Stomach (tissue), 9 donors: ENCODE data around the gene NCS1. TPM values are rescaled to one million over a fixed set of nuclear protein-coding genes. Genes with fewer than 3 reads are reported as not detected.
"Not testable (repeated sequence)": the region's sequence is repeated elsewhere in the genome, so short reads cannot be mapped to it uniquely, and the experiment has no call there.

Source experiments
- DNase-seq, 2 donors: peaks; one replicate each; pipeline versions ENCODE4 v3.0.0 to v3.0.0-alpha.2; 2013 to 2019
- H3K27ac ChIP-seq, 5 donors: fragments of 200-600 bp in 4 of 5; sonication (generic) in 4 of 5; one replicate each; pipeline ENCODE4 v1.5.1; 2013 to 2019; ENCODE audit warnings: mild to moderate bottlenecking in 1 of 5, moderate library complexity in 1 of 5
- H3K27me3 ChIP-seq, 3 donors: fragments of 200-600 bp; sonication (generic); one replicate each; pipeline ENCODE4 v1.5.1; 2017 to 2019; ENCODE audit warnings: mixed run types in 1 of 3
- H3K36me3 ChIP-seq, 4 donors: fragments of 200-600 bp; sonication (generic); 1 replicate in 3 of 4; 2 replicates in 1 of 4; pipeline ENCODE4 v1.5.1; 2016 to 2019
- H3K4me1 ChIP-seq, 4 donors: fragments of 200-600 bp; sonication (generic); one replicate each; pipeline ENCODE4 v1.5.1; 2016 to 2019
- H3K4me3 ChIP-seq, 4 donors: fragments of 200-600 bp; sonication (generic) in 3 of 4; one replicate each; pipeline ENCODE4 v1.5.1; 2016 to 2019; ENCODE audit warnings: mild to moderate bottlenecking in 1 of 4
- H3K9me3 ChIP-seq, 4 donors: fragments of 200-600 bp; sonication (generic); one replicate each; pipeline ENCODE4 v1.5.1; 2016 to 2019
- CTCF ChIP-seq, 7 experiments: fragments of 450-650 bp in 4 of 7; fragments of 200-600 bp in 3 of 7; sonication (generic) in 3 of 7; IDR thresholded peaks; one replicate each; pipeline ENCODE4 v1.5.1; 2016 to 2019; ENCODE audit warnings: antibody characterized with exemption in 7 of 7, control low read depth in 2 of 7, mild to moderate bottlenecking in 1 of 7
- EP300 ChIP-seq: sonication (generic); formaldehyde crosslinking; IDR thresholded peaks from one replicate; pipeline ENCODE4 v1.6.1; 2017; ENCODE audit warnings: antibody characterized with exemption
- POLR2A ChIP-seq, 4 donors: fragments of 450-650 bp; IDR thresholded peaks; one replicate each; pipeline ENCODE4 v1.6.1; 2016; ENCODE audit warnings: antibody characterized with exemption in 4 of 4, control low read depth in 2 of 4, mild to moderate bottlenecking in 1 of 4, moderate library complexity in 1 of 4
- POLR2AphosphoS5 ChIP-seq, 3 donors: sonication (generic); formaldehyde crosslinking; IDR thresholded peaks; one replicate each; pipeline ENCODE4 v1.6.1; 2016; ENCODE audit warnings: antibody characterized with exemption in 3 of 3
- WGBS, 5 donors: extraction: QIAGEN DNeasy Blood & Tissue Kit in 3 of 5; methylation state at CpG; one replicate each; pipeline versions ENCODE4 v1.1.5 to v1.1.7; 2013 to 2018; 5-methylcytosine and 5-hydroxymethylcytosine counted together
- intact Hi-C: fragments of 100-400 bp; cut with DNase I; formaldehyde crosslinking; loops from one replicate; pipeline ENCODE4 v1.15.1; 2023; ENCODE audit warnings: low total_unique reads
- polyA plus RNA-seq, 3 donors: library from polyadenylated mRNA; stranded (reverse); fragments of 200-250 nt; gene quantifications; one replicate each; pipeline ENCODE4 v1.2.3, GENCODE V29; 2013
- total RNA-seq, 5 donors: library from RNA; depleted of rRNA; stranded (reverse); fragments of >200 nt; gene quantifications; one replicate each; pipeline versions ENCODE4 v1.1.0 to v1.2.3, GENCODE V29; 2014 to 2016
- donor health status: healthy with polysubstance abuse.
- donor health status: Bipolar disorder and iron deficiency.
- donor health status: healthy.

The NCS1 gene
- total and polyA plus RNA-seq, 8 donors, result 3.2 to 50.0 (median 16.6) TPM

GRCh38 chr9:130268521-130269211, 96.5 kb downstream of the NCS1 start:
- intact Hi-C loops, result no loop called here
- Histone ChIP-seq H3K4me1 (peaks cover 10 to 30% (median 14%) of the 10 kb centered on the region in 4 donors), H3K4me3 (no peak overlapping the region), H3K9me3 (no peaks in the 10 kb centered on the region), H3K27ac (peak overlapping the region in 4 of 5 donors; percentile 46 to 77 (median 62)), H3K36me3 (no peaks in the 10 kb centered on the region), H3K27me3 (peaks cover 0 to 52% (median 43%) of the 10 kb centered on the region in 3 donors)
- no peak for TF ChIP-seq EP300
- 33 to 40% (median 36%) methylated on average over 16 of the region's 16 CpGs for WGBS, 5 donors
- no peak for DNase-seq

DNA sequence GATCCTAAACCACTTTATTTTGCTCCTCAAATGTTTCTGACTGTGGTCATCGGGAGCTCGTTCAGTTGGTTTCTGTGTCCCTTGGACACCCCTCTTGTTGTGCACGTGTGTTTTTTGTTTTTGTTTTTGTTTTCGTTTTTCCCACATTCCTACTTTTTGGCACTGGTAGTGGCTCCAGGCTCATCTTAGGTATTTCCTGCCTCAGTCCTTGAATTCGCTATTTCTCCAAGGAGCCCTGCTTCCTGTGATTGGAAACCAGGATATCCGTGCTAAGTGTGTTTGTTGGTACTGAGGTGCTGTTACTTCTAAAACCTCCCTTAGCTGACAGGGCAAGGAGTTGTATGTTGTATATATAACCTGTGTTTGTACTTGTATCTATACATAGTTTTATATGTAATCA, 99.3 kb downstream of the NCS1 start:
- peaks cover 0 to 9% (median under 1%) of the 10 kb centered on the region in 4 donors for H3K4me1 ChIP-seq
- no peaks in the 10 kb centered on the region for H3K36me3 ChIP-seq
- H3K27ac ChIP-seq, result peak overlapping the region in 4 of 5 donors; percentile 4 to 60 (median 42)
- no peaks in the 10 kb centered on the region for H3K9me3 ChIP-seq
- no peak overlapping the region for H3K4me3 ChIP-seq
- TF ChIP-seq POLR2AphosphoS5 (IDR thresholded peaks at IDR 0.05) (no peak), CTCF (IDR thresholded peaks at IDR 0.05) (no peak), POLR2A (IDR thresholded peaks at IDR 0.05) (no peak), EP300 (no peak)
- DNase-seq, result no peak
- intact Hi-C loops, result no loop called here
- WGBS, 5 donors, result 61 to 82% (median 70%) methylated on average over 6 of the region's 6 CpGs
- peaks cover 0 to 24% (median 17%) of the 10 kb centered on the region in 3 donors for H3K27me3 ChIP-seq

DNA sequence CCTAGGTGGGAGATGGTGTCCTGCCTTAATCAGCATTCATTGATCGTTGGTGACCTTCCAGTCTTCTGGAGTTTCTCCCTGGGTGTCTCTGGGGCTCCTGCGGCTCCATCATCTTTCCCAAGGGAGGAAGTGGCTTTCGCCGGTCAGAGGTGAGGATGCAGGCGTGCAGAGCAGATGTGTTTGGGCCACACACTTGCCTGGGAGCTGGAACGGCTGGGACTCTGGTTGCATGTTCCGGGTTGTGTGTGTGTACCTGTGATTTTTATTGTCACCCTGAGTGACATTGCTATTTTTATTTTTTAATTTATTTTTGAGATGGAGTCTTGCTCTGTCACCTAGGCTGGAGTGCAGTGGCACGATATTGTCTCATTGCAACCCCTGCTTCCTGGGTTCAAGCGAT, 103.0 kb downstream of the NCS1 start:
- no peak overlapping the region for H3K4me3 ChIP-seq
- H3K4me1 ChIP-seq, result no peaks in the 10 kb centered on the region
- H3K27ac ChIP-seq, result no peak overlapping the region
- no peaks in the 10 kb centered on the region for H3K9me3 ChIP-seq
- H3K27me3 ChIP-seq, result no peaks in the 10 kb centered on the region
- WGBS, 5 donors, result 78 to 88% (median 84%) methylated on average over 9 of the region's 9 CpGs
- TF ChIP-seq EP300, result no peak
- H3K36me3 ChIP-seq, result no peaks in the 10 kb centered on the region
- intact Hi-C loops, result no loop called here
- DNase-seq, result no peak

- Histone ChIP-seq H3K27ac (peak overlapping the region in 1 of 5 donors; percentile 8), H3K36me3 (no peaks in the 10 kb centered on the region), H3K27me3 (no peaks in the 10 kb centered on the region), H3K9me3 (no peaks in the 10 kb centered on the region), H3K4me3 (no peak overlapping the region), H3K4me1 (no peaks in the 10 kb centered on the region)
- TF ChIP-seq CTCF (IDR thresholded peaks at IDR 0.05) (no peak), EP300 (no peak), POLR2AphosphoS5 (IDR thresholded peaks at IDR 0.05) (no peak), POLR2A (IDR thresholded peaks at IDR 0.05) (no peak)
- no peak for DNase-seq
- intact Hi-C loops, result no loop called here
- 37 to 61% (median 54%) methylated on average over 3 of the region's 3 CpGs for WGBS, 5 donors
Measured at GRCh38 chr9:130276121-130276520, 103.9 kb downstream of the NCS1 start.

DNA sequence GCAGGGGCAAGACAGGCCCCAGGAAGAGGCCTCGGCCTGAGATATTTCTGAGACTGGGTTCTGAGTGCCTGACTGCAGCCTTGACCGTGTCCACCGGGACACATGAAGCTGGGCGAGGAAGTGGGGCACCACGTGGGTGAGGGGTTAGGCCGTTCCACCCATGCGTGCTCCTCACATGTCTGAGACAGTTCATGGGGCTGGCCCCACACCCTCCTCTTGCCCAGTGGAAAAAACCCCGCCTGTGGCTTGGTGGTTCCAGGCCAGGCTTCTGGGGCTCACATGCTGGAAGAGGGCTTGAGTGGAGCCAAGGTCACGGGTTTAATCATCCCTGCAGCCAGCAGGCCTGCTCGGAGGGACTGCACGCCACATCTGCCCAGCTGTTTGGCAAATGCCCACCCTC, 104.8 kb downstream of the NCS1 start:
- H3K27me3 ChIP-seq, result no peaks in the 10 kb centered on the region
- peaks cover 0 to 4% (median under 1%) of the 10 kb centered on the region in 4 donors for H3K4me1 ChIP-seq
- H3K27ac ChIP-seq, result no peak overlapping the region
- TF ChIP-seq POLR2A (IDR thresholded peaks at IDR 0.05), result no peak
- no peak for TF ChIP-seq EP300
- no peak for TF ChIP-seq CTCF (IDR thresholded peaks at IDR 0.05)
- no peak for TF ChIP-seq POLR2AphosphoS5 (IDR thresholded peaks at IDR 0.05)
- WGBS, 5 donors, result 71 to 89% (median 88%) methylated on average over 11 of the region's 11 CpGs
- intact Hi-C loops, result no loop called here
- no peak overlapping the region for H3K4me3 ChIP-seq
- DNase-seq, result no peak
- H3K36me3 ChIP-seq, result no peaks in the 10 kb centered on the region
- H3K9me3 ChIP-seq, result no peaks in the 10 kb centered on the region

GRCh38 chr9:130277525-130277924, 105.3 kb downstream of the NCS1 start:
- DNase-seq, intact Hi-C loops, H3K9me3 ChIP-seq, H3K4me3 ChIP-seq, H3K4me1 ChIP-seq, H3K27ac ChIP-seq, H3K27me3 ChIP-seq, H3K36me3 ChIP-seq: not testable (repeated sequence)
- WGBS, 5 donors, result 85 to 100% (median 100%) methylated on average over 1 of the region's 1 CpG
